Measurements from ENCODE around the gene SCAF8.

GRCh38 chr6:154683756-154684523, 49.3 kb upstream of the SCAF8 start:
- TF ChIP-seq, protein P1, sequence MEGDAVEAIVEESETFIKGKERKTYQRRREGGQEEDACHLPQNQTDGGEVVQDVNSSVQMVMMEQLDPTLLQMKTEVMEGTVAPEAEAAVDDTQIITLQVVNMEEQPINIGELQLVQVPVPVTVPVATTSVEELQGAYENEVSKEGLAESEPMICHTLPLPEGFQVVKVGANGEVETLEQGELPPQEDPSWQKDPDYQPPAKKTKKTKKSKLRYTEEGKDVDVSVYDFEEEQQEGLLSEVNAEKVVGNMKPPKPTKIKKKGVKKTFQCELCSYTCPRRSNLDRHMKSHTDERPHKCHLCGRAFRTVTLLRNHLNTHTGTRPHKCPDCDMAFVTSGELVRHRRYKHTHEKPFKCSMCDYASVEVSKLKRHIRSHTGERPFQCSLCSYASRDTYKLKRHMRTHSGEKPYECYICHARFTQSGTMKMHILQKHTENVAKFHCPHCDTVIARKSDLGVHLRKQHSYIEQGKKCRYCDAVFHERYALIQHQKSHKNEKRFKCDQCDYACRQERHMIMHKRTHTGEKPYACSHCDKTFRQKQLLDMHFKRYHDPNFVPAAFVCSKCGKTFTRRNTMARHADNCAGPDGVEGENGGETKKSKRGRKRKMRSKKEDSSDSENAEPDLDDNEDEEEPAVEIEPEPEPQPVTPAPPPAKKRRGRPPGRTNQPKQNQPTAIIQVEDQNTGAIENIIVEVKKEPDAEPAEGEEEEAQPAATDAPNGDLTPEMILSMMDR (IDR thresholded peaks at IDR 0.05; ENCODE audit: insufficient read depth, low read length, poor library complexity, severe bottlenecking): no peak
- no peak for TF ChIP-seq EZH2phosphoT487 (conservative IDR thresholded peaks at IDR 0.05; ENCODE audit: low read length)

Data from SU-DHL-6 (cell line).